CD8-positive, alpha-beta memory T cell (primary cell): ENCODE results near the gene TRAM2. TPM values are rescaled to one million over a fixed set of nuclear protein-coding genes. Genes with fewer than 3 reads are reported as not detected.

Source experiments
- CTCF ChIA-PET: fragments of 350-600 bp; sonication (Branson Sonifier 250); formaldehyde crosslinking; loops from one replicate; lab custom pipeline; 2021; ENCODE audit warnings: antibody characterized with exemption; lab: Charles Lee
- POLR2A ChIA-PET: fragments of 350-600 bp; sonication (Branson Sonifier 250); formaldehyde crosslinking; loops from one replicate; lab custom pipeline; 2021; ENCODE audit warnings: antibody characterized with exemption; lab: Charles Lee
- DNase-seq, 5 donors: peaks; one replicate each; pipeline versions ENCODE4 v3.0.0 to v3.0.0-alpha.2; 2020 to 2022; ENCODE audit warnings: mixed read lengths in 1 of 5
- H3K27ac ChIP-seq: one replicate; pipeline ENCODE4 v1.7.0; 2013; ENCODE audit warnings: low read depth, mild to moderate bottlenecking, low read length, moderate library complexity
- H3K27me3 ChIP-seq: 2 replicates; pipeline ENCODE4 v1.7.0; 2013; ENCODE audit warnings: low read length, mild to moderate bottlenecking; ENCODE audit not compliant: insufficient read depth, poor library complexity, severe bottlenecking
- H3K36me3 ChIP-seq: 2 replicates; pipeline ENCODE4 v1.7.0; 2013; ENCODE audit warnings: mild to moderate bottlenecking, low read length, moderate library complexity; ENCODE audit not compliant: insufficient read depth
- H3K4me1 ChIP-seq: 2 replicates; pipeline ENCODE4 v1.7.0; 2013; ENCODE audit warnings: mild to moderate bottlenecking, low read length, moderate library complexity; ENCODE audit not compliant: insufficient read depth
- H3K4me3 ChIP-seq: 2 replicates; pipeline ENCODE4 v1.7.0; 2013; ENCODE audit warnings: mild to moderate bottlenecking, low read length
- H3K9me3 ChIP-seq: 2 replicates; pipeline ENCODE4 v1.7.0; 2013; ENCODE audit warnings: mild to moderate bottlenecking, low read length
- H3K27ac Mint-ChIP-seq, 8 donors: one replicate each; pipeline ENCODE4 v1.8.0; 2020 to 2021; ENCODE audit warnings: mixed read lengths in 8 of 8, mild to moderate bottlenecking in 6 of 8, inconsistent platforms in 3 of 8, moderate library complexity in 3 of 8
- H3K27me3 Mint-ChIP-seq, 2 donors: one replicate each; pipeline ENCODE4 v1.8.0; 2020 to 2021; ENCODE audit warnings: mixed read lengths in 2 of 2, mild to moderate bottlenecking in 1 of 2, moderate library complexity in 1 of 2
- H3K36me3 Mint-ChIP-seq, 3 donors: one replicate each; pipeline ENCODE4 v1.8.0; 2020 to 2021; ENCODE audit warnings: mixed read lengths in 3 of 3, inconsistent platforms in 1 of 3, mild to moderate bottlenecking in 1 of 3
- H3K4me1 Mint-ChIP-seq, 3 donors: one replicate each; pipeline ENCODE4 v1.8.0; 2020 to 2021; ENCODE audit warnings: mixed read lengths in 3 of 3, inconsistent platforms in 1 of 3, mild to moderate bottlenecking in 1 of 3
- H3K4me3 Mint-ChIP-seq, 7 donors: one replicate each; pipeline ENCODE4 v1.8.0; 2020 to 2021; ENCODE audit warnings: mixed read lengths in 7 of 7, mild to moderate bottlenecking in 6 of 7, moderate library complexity in 4 of 7, inconsistent platforms in 2 of 7
- H3K9me3 Mint-ChIP-seq, 5 donors: one replicate each; pipeline ENCODE4 v1.8.0; 2020 to 2022; ENCODE audit warnings: mixed read lengths in 5 of 5, mild to moderate bottlenecking in 3 of 5, moderate library complexity in 2 of 5, inconsistent platforms in 1 of 5
- polyA plus RNA-seq: library from polyadenylated mRNA; unstranded; fragments of 300-500 nt; fragmentation: Illumina TruSeq; gene quantifications from one replicate; pipeline ENCODE4 v1.2.3, GENCODE V29; 2021
- total RNA-seq, 2 experiments: library from RNA; stranded (reverse); gene quantifications; one replicate each; pipeline ENCODE4 v1.2.3, GENCODE V29; 2021

The TRAM2 gene
- total and polyA plus RNA-seq, 3 experiments from 2014 or later, result 3.7 to 5.0 (median 4.1) TPM

DNA sequence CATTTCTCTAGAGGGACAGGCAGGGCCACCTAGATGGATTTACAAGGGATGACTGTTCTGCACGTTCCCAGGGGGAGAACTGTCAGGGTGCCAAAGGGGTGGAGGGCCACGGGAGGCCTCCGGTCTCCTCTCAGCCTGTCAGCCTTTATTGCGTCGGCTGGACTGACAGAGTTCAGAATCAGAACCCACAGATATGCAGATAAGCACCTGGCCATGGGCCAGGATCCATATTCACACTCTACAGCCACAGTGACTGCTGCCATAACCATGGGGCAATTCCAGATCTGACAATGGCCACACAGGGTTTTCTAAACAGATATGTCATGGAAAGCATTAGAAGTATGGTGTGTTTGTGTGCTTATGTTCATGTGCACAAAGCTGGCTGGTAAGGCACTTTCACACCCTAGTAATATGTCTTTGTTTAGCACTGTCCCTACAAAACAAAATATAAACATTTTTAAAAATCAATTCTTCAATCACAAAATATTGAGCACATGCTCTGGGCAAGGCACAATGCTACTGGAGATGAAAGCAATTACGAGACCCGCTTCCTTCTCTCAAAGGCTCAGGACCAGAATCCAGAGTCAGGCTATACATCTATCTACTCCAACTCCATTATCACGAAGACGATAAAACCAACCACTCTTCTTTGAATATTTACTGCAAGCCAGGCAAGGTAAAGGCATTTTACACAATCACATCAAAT is 29.1 kb downstream of the TRAM2 start:
- Histone ChIP-seq H3K27me3 (no peaks in the 10 kb centered on the region), H3K36me3 (no peaks in the 10 kb centered on the region), H3K9me3 (no peaks in the 10 kb centered on the region), H3K4me1 (no peaks in the 10 kb centered on the region), H3K27ac (no peak overlapping the region), H3K4me3 (no peak overlapping the region)
- Mint-ChIP-seq H3K4me1 (peaks cover 44 to 64% (median 45%) of the 10 kb centered on the region in 3 donors), H3K4me3 (no peak overlapping the region), H3K27me3 (no peaks in the 10 kb centered on the region), H3K36me3 (peaks cover 4 to 19% (median 9%) of the 10 kb centered on the region in 3 donors), H3K27ac (no peak overlapping the region), H3K9me3 (no peaks in the 10 kb centered on the region)
- POLR2A ChIA-PET, result no interaction called here
- CTCF ChIA-PET, result no interaction called here
- DNase-seq, result no peak

DNA sequence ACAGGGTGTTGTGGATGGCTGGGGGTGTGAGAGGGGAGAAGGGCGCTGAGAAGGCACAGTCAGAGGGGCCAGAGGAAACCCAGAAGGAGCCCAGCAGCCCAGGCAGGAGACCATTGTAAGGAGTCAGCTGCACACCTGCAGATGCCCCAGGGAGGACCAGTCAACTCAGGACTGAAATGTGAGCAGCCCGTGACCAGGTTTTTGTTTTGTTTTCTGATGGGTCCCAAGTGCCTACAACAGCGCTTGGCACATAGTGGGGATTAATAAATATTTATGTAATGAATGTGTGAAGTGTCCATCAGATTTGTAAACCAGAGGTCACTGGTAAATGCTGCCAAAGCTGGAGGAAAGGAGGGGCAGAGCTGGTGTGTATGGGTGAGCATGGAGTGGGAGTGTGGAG is 30.2 kb downstream of the TRAM2 start:
- Mint-ChIP-seq H3K27ac (no peak overlapping the region), H3K36me3 (peaks cover 4 to 19% (median 8%) of the 10 kb centered on the region in 3 donors), H3K4me3 (no peak overlapping the region), H3K9me3 (no peaks in the 10 kb centered on the region), H3K4me1 (peaks cover 35 to 53% (median 35%) of the 10 kb centered on the region in 3 donors), H3K27me3 (no peaks in the 10 kb centered on the region)
- CTCF ChIA-PET, result no interaction called here
- H3K4me1 ChIP-seq, result no peaks in the 10 kb centered on the region
- no peak for DNase-seq
- H3K27me3 ChIP-seq, result no peaks in the 10 kb centered on the region
- no peaks in the 10 kb centered on the region for H3K36me3 ChIP-seq
- H3K27ac ChIP-seq, result no peak overlapping the region
- POLR2A ChIA-PET, result no interaction called here
- H3K4me3 ChIP-seq, result no peak overlapping the region
- H3K9me3 ChIP-seq, result no peaks in the 10 kb centered on the region

DNA sequence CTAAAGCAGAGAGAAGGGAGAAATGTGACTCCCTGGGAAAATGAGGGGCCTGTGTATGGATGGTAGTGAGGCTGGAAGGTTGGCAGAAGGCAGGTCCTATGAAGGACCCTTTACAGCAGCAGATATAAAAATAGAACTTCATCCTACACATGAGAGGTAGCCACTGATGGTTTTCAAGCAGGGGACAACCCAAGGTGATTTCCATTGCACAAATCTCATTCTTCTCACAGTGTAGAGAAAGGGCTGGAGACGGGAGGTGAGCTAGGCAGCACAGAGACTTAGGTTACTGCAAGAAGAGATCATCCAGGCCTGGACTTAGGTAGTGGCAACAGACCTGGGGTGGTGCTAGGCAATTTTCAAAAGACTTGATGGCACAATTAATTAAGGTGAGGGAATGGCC is 30.7 kb downstream of the TRAM2 start:
- Histone ChIP-seq H3K4me3 (no peak overlapping the region), H3K27ac (no peak overlapping the region), H3K9me3 (no peaks in the 10 kb centered on the region), H3K36me3 (no peaks in the 10 kb centered on the region), H3K27me3 (no peaks in the 10 kb centered on the region), H3K4me1 (no peaks in the 10 kb centered on the region)
- no peaks in the 10 kb centered on the region for H3K27me3 Mint-ChIP-seq
- ChIA-PET CTCF (no interaction called here), POLR2A (no interaction called here)
- peaks cover 4 to 19% (median 8%) of the 10 kb centered on the region in 3 donors for H3K36me3 Mint-ChIP-seq
- H3K9me3 Mint-ChIP-seq, result no peaks in the 10 kb centered on the region
- peaks cover 31 to 48% (median 32%) of the 10 kb centered on the region in 3 donors for H3K4me1 Mint-ChIP-seq
- DNase-seq, result no peak
- no peak overlapping the region for H3K4me3 Mint-ChIP-seq
- peak overlapping the region in 2 of 8 donors; percentile 25 to 38 for H3K27ac Mint-ChIP-seq

DNA sequence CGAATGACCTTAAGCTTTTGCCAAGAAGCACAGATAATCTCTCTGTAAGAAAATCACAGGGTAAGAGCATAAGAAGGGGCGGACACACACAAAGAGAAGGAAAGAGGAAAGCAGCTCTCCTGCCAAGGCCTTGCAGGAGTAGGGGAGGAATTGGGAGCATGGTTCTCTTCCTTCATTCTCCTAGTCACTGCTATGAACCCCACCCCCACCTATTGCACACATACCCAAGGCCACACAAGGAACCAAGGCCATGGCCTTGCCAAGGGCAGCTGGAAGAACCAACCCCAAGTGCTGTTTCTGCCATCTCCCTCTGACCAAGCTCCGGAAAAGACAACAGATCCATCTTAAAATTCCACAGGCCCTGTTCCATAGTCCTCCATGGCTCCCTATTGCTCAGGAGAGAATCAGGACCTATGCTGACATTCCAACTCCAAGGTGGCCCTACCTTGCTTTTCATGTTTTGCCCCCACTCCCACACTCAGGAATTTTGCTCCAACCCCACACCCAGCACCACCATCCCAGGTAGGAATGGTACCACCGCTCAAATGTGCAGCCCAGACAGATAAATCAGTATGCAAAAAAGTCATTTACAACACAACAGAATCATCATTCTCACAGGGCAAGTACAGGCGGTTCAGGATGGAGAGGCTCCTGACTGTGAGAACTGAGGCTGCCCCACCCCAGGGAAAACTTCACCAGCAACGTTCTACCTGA is 31.3 kb downstream of the TRAM2 start:
- Histone ChIP-seq H3K27me3 (no peaks in the 10 kb centered on the region), H3K27ac (no peak overlapping the region), H3K9me3 (no peaks in the 10 kb centered on the region), H3K4me3 (no peak overlapping the region), H3K4me1 (no peaks in the 10 kb centered on the region), H3K36me3 (no peaks in the 10 kb centered on the region)
- no peak overlapping the region for H3K4me3 Mint-ChIP-seq
- no peak for DNase-seq
- peaks cover 4 to 19% (median 11%) of the 10 kb centered on the region in 3 donors for H3K36me3 Mint-ChIP-seq
- ChIA-PET POLR2A (no interaction called here), CTCF (no interaction called here)
- H3K27ac Mint-ChIP-seq, result no peak overlapping the region
- H3K4me1 Mint-ChIP-seq, result peaks cover 29 to 44% (median 31%) of the 10 kb centered on the region in 3 donors
- no peaks in the 10 kb centered on the region for H3K27me3 Mint-ChIP-seq
- H3K9me3 Mint-ChIP-seq, result no peaks in the 10 kb centered on the region

DNA sequence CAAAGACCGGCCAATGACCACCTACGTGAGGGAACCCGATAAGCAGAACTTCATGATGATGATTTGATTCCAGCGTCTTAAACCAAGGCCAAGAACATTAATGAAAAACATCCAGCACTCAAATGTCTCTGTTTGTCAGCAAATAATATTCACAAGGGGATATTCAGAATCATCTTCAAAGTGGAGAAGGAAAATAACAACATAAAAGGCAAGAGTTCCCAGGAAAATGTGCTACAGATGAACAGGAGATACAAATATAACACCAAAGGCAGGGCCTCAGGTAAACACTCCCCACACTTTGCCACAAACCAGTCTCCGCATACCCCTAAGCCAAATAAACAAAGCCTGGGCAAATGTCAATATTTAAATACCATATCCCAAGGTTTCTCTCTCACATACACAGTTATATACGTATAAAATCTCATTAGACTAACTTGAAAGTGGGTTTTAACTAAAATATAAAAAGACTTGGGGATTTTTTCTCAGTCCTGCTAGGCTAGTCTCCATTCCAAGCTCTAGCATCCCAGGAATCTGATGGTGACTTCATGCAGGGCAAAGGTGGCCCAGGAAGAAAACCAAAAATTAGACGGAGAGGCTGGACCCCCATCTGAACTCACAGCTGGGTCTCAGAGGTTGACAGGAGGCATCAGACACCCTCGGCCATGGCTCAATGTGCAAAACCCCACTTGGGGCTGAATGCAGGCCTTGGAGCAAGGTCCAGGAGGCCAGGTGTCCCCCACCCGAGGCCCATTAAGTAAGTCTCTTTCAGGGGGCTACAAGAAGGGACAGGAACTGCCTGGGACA is 32.1 kb downstream of the TRAM2 start:
- POLR2A ChIA-PET, result no interaction called here
- peaks cover 24 to 44% (median 28%) of the 10 kb centered on the region in 3 donors for H3K4me1 Mint-ChIP-seq
- CTCF ChIA-PET, result interaction anchor here (1.0 kb wide), 1 partner anchor 9 kb away, joined by 4 read pairs; no protein-coding TSS in a partner anchor
- H3K36me3 Mint-ChIP-seq, result peaks cover 4 to 19% (median 11%) of the 10 kb centered on the region in 3 donors
- no peaks in the 10 kb centered on the region for H3K9me3 Mint-ChIP-seq
- Histone ChIP-seq H3K4me1 (no peaks in the 10 kb centered on the region), H3K9me3 (no peaks in the 10 kb centered on the region), H3K27ac (no peak overlapping the region), H3K4me3 (no peak overlapping the region), H3K36me3 (no peaks in the 10 kb centered on the region), H3K27me3 (no peaks in the 10 kb centered on the region)
- no peaks in the 10 kb centered on the region for H3K27me3 Mint-ChIP-seq
- no peak overlapping the region for H3K27ac Mint-ChIP-seq
- H3K4me3 Mint-ChIP-seq, result no peak overlapping the region
- DNase-seq, result no peak

DNA sequence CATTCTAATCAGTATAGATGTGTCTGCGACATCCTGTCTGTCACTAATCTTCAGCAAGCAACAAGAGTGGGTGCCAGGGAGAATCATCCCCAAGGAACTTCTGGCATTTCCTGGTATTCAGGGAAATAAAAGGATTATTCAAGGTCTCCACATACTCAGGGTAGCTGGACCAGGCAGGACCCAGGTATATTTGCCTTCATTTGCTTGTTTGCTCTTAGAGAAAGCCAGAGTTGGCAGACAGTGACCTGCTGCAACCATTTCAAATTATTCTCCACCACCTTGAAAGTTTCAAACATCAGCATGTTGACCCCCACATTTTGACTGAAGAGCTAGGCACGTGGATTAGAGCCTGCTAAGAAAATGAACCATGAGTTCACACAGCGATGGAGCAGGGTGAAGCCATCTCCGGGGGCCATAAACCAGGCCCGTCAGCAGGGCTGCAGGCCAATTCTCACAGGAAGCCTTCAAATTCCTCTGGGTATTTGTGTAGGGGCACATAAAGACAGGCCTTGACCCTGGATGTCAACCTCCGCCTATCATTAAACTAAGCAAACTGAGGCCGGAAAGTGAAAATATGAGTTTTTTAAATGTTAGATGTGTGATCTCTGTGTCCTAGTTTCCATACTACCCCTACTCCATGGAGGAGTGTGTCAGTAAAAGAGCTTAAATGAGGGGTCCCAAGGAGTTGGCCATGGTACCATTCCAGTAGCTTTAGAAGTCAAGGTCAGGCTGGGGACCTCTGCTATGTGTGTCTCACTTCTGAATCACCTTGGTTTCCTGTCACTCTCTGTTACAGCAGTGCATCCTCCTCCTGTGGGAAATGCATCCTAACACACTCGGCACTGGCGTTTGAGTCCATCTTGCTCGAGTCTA is 32.9 kb downstream of the TRAM2 start:
- POLR2A ChIA-PET, result no interaction called here
- CTCF ChIA-PET, result interaction anchor here (1.0 to 1.4 kb wide), 2 partner anchors 8 to 10 kb away, joined by 4 read pairs; no protein-coding TSS in a partner anchor

DNA sequence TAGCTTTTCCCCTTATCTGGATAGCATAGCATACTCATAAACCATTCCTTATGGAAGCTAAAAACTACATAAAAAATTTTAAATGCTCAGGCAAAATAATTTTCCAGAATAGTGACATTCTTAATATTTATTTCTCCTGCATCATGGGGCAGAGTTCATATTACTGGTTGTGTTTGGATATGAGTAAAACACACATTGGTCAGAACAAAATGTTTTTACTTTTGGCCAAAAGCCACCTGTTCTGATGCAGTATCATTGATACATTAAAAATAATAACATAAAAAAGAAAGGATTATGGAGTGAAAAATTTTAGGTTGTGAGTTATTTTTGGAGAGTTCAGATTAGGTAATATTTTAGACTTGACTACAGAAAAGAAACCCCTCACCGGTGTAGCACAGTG is 33.6 kb downstream of the TRAM2 start:
- CTCF ChIA-PET, result interaction anchor here (1.4 kb wide), 2 partner anchors 9 to 33 kb away, joined by 4 read pairs; no protein-coding TSS in a partner anchor

More for the DNA sequence above, 32.9 kb downstream of the TRAM2 start:
- H3K27me3 Mint-ChIP-seq, result no peaks in the 10 kb centered on the region
- no peak for DNase-seq
- Histone ChIP-seq H3K4me3 (no peak overlapping the region), H3K36me3 (no peaks in the 10 kb centered on the region), H3K9me3 (no peaks in the 10 kb centered on the region), H3K27me3 (no peaks in the 10 kb centered on the region), H3K4me1 (no peaks in the 10 kb centered on the region), H3K27ac (no peak overlapping the region)
- peaks cover 0 to 16% (median 12%) of the 10 kb centered on the region in 3 donors for H3K36me3 Mint-ChIP-seq
- peaks cover 26 to 48% (median 31%) of the 10 kb centered on the region in 3 donors for H3K4me1 Mint-ChIP-seq
- no peak overlapping the region for H3K4me3 Mint-ChIP-seq
- H3K27ac Mint-ChIP-seq, result no peak overlapping the region
- no peaks in the 10 kb centered on the region for H3K9me3 Mint-ChIP-seq

More for the DNA sequence above, 33.6 kb downstream of the TRAM2 start:
- no peaks in the 10 kb centered on the region for H3K9me3 ChIP-seq
- no peak overlapping the region for H3K4me3 Mint-ChIP-seq
- H3K27me3 ChIP-seq, result no peaks in the 10 kb centered on the region
- H3K4me3 ChIP-seq, result no peak overlapping the region
- no peaks in the 10 kb centered on the region for H3K27me3 Mint-ChIP-seq
- H3K4me1 ChIP-seq, result peaks cover 4% of the 10 kb centered on the region
- H3K36me3 ChIP-seq, result no peaks in the 10 kb centered on the region
- peaks cover 0 to 13% (median 12%) of the 10 kb centered on the region in 3 donors for H3K36me3 Mint-ChIP-seq
- H3K27ac ChIP-seq, result no peak overlapping the region
- H3K9me3 Mint-ChIP-seq, result no peaks in the 10 kb centered on the region
- no peak for DNase-seq
- H3K27ac Mint-ChIP-seq, result no peak overlapping the region
- peaks cover 31 to 53% (median 36%) of the 10 kb centered on the region in 3 donors for H3K4me1 Mint-ChIP-seq
- POLR2A ChIA-PET, result no interaction called here
